Bone marrow (tissue), 2 donors: Measurements from ENCODE around the gene SELENOH.

Experiments used
- DNase-seq, 2 donors: peaks; one replicate each; lab custom pipeline; 2025; lab: John Stamatoyannopoulos, UW

The SELENOH gene

DNA sequence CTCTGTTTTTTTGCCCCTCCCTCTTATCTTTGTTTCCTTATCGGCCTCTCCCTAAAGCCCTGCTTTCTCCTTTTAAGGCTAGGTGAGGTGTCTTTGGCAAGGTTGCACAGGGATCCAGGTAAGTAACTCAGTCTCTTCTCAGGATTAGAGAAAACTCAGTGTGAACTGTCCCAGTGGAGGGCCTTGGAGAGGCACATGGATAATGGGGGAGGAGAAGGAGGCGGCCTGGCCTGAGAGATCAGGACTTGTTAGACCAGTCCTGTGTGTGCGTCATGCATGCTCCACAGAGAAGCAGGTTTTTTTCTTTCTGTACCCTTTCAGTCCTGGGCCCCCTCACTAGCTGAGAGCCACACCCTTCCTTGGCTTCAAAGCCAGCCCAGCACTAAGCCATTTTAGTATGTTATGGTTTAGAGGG lies 40.2 kb downstream of the SELENOH start:
- no peak for DNase-seq

DNA sequence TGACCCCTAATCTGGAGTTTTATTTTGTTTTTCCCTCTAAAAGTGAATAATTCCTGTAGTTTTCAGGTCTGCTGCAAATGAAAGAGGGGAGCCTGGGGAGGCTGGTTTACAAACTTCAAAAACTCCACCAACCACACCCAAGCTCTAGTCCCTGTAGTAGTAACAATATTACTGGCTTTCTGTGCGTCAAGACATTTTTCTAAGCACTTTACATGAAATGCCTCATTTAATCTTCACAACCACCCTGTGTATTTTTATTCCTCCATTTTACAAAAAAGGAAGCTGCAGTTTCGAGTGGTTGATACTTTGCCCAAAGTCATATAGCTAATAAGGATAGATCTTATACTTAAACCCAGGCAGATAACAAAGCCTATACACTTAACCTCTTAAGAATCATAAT lies 43.8 kb downstream of the SELENOH start:
- no peak for DNase-seq

DNA sequence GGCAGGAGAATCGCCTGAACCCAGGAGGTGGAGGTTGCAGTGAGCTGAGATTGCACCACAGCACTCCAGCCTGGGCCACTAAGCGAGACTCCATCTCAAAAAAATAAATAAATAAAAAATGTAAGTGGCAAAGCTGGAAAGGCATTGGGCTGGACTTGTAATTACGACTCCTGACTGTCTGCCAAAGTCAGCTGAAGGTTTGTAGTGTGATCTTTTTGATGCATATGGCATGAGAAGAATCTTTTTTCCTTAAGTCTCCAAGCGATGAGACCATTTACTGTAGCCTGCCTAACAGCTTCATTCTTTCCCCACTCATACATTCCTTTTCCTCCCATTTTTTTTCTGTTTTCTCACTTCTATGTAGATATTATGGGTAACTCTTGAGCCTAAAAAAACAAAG lies 45.1 kb downstream of the SELENOH start:
- no peak for DNase-seq

DNA sequence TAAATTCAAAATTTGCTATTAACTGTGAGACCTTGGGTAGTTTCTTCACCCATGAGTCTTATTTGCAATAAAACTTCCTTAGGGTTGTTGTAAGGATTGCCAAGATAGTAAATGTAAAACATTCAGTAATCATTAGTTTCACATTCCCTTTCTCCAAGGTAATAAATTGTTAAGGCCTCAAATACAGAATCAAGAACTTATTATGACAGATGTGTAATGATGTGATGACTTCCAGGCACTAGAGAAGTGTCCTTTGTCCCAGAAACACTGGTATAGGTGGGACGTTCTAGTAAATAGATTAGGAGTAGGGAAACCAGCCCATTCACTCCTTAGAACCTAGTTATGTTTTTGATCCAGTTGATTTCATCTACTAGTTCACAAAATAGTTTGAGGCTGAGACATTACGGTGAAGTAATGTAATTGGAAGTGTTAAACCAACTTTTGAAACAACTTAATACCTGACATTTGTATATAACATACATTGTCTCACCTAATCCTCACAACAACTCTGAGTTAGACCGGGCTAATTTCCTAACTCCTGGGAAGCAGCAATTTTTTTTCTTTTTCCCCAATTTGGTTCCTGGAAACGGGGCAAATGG lies 45.8 kb downstream of the SELENOH start:
- no peak for DNase-seq

- no peak for DNase-seq
Observed at GRCh38 chr11:57787920-57788702, 46.8 kb downstream of the SELENOH start.

DNA sequence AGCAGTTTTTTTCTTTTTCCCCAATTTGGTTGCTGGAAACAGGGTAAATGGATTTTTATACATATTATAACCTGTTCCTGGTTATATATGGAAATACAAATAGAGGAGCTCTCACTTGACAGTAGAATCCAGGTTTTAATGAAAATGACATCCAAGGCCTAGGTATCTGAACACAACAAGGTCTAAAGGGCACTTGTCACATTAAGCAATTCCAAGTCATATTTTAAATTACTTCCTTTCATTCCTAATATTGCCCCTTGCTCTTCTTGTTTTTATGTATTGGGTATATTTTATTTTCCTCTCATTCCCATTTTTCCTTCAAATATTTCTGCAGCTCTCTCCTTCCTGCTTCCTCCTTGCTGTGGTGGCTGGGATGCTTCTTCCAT lies 47.4 kb downstream of the SELENOH start:
- DNase-seq, result no peak

- DNase-seq, result peak in 1 of 2 donors; percentile 43
Observed at GRCh38 chr11:57791321-57792059, 50.2 kb downstream of the SELENOH start.

- DNase-seq, result peak; percentile 72 to 100
Observed at GRCh38 chr11:57792060-57792541, 50.8 kb downstream of the SELENOH start.

DNA sequence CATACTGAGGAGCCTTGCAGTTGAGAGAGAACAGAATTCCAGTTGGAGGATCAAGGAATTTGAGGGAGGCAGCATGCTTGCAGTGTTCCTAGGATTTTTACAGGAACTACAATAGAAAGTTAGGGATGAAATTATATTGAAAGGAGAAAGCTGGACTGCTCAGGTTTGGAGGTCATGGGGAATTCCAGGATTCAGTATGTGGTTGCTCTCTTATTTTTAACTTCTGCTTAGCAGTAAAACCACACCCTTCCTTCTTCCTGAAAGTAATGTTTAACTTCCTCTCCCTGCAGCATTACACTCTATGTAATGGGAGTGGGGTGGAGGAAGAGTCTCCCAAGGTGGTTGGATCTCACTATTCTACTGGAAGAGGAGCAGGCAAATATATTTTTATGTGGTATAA lies 51.6 kb downstream of the SELENOH start:
- peak in 1 of 2 donors; percentile 43 for DNase-seq
